A549 (cell line): ENCODE data around the gene AK3.

Experiments
- CBX2 ChIP-seq: fragments of 200-600 bp; sonication (generic); IDR thresholded peaks from 2 replicates; pipeline ENCODE4 v1.6.1; 2016; ENCODE audit warnings: low read depth, mild to moderate bottlenecking, borderline replicate concordance
- CEBPB ChIP-seq, 2 experiments: fragments of >200 bp in 1 of 2; sonication (Bioruptor Twin) in 1 of 2; formaldehyde crosslinking in 1 of 2; IDR thresholded peaks; 2 replicates each; pipeline ENCODE4 v1.6.1; 2012 to 2016
- EP300 ChIP-seq, 2 experiments: fragments of >200 bp; sonication (Bioruptor Twin); formaldehyde crosslinking; IDR thresholded peaks; 2 replicates in 1 of 2; 3 replicates in 1 of 2; pipeline ENCODE4 v1.6.1; 2016 to 2017
- JUN ChIP-seq, 2 experiments: fragments of >200 bp; sonication (Bioruptor Twin); formaldehyde crosslinking; IDR thresholded peaks; 2 replicates in 1 of 2; 3 replicates in 1 of 2; pipeline ENCODE4 v1.6.1; 2016 to 2017
- MYC ChIP-seq: IDR thresholded peaks from 2 replicates; pipeline ENCODE4 v1.6.1; 2012; ENCODE audit warnings: mild to moderate bottlenecking, inconsistent platforms, low read length, improper control_type of control experiment, borderline replicate concordance
- NR3C1 ChIP-seq: fragments of >200 bp; sonication (Bioruptor Twin); formaldehyde crosslinking; IDR thresholded peaks from 3 replicates; pipeline ENCODE4 v1.6.1; 2017
- POLR2A ChIP-seq: IDR thresholded peaks from 2 replicates; pipeline ENCODE4 v1.6.1; 2012; ENCODE audit warnings: mild to moderate bottlenecking, low read length
- RAD21 ChIP-seq, 2 experiments: fragments of >200 bp in 1 of 2; sonication (Bioruptor Twin) in 1 of 2; formaldehyde crosslinking in 1 of 2; IDR thresholded peaks in 1 of 2; conservative IDR thresholded peaks in 1 of 2; 2 replicates in 1 of 2; 3 replicates in 1 of 2; pipeline ENCODE4 v1.6.1; 2012 to 2018; ENCODE audit warnings: inconsistent platforms in 1 of 2
- TFCP2L1 ChIP-seq: fragments of 250-450 bp; sonication (Bioruptor Pico); IDR thresholded peaks from 2 replicates; pipeline ENCODE4 v1.5.0; 2021; ENCODE audit warnings: mild to moderate bottlenecking
- TF ChIP-seq, protein P1 (sequence below): fragments of >200 bp; sonication (Bioruptor Twin); formaldehyde crosslinking; IDR thresholded peaks from 3 replicates; pipeline ENCODE4 v1.5.1; 2016
- TF ChIP-seq, protein P2 (sequence below): fragments of 150-350 bp; IDR thresholded peaks from 2 replicates; pipeline ENCODE4 v1.6.1; 2014; ENCODE audit warnings: low read depth, mild to moderate bottlenecking, low read length
- TF ChIP-seq, protein P3 (sequence below): fragments of 450-650 bp; IDR thresholded peaks from 2 replicates; pipeline ENCODE4 v1.6.1; 2014; ENCODE audit warnings: antibody characterized with exemption

DNA sequence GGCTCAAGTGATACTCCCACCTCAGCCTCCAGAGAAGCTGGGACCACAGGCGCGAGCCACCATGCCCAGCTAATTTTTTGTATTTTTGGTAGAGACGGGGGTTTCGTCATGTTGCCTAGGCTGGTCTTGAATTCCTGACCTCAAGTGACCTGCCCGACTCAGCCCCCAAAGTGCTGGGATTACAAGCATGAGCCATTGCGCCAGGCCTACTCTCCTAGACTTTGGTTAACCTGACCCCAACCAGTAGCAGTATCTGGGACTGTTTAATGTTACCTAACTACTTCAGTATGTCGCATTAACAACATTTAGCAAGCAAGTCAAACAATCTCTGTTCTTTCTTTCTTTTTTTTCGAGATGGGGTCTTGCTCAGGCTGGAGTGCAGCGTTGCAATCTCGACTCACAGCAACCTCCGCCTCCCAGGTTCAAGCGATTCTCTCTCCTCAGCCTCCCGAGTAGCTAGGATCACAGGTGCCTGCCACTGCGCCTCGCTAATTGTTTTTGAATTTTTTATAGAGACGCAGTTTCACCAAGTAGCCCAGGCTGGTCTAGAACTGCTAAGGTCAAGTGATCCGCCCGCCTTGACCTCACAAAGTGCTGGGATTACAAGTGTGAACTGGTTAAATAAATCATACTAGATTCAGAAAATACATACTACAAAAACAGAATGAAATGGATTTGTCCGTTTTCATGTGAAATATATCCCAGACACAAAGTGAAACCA lies 2.0 kb downstream of the AK3 start:
- TF ChIP-seq EP300 (IDR thresholded peaks at IDR 0.05) = no peak
- TF ChIP-seq, protein P1, sequence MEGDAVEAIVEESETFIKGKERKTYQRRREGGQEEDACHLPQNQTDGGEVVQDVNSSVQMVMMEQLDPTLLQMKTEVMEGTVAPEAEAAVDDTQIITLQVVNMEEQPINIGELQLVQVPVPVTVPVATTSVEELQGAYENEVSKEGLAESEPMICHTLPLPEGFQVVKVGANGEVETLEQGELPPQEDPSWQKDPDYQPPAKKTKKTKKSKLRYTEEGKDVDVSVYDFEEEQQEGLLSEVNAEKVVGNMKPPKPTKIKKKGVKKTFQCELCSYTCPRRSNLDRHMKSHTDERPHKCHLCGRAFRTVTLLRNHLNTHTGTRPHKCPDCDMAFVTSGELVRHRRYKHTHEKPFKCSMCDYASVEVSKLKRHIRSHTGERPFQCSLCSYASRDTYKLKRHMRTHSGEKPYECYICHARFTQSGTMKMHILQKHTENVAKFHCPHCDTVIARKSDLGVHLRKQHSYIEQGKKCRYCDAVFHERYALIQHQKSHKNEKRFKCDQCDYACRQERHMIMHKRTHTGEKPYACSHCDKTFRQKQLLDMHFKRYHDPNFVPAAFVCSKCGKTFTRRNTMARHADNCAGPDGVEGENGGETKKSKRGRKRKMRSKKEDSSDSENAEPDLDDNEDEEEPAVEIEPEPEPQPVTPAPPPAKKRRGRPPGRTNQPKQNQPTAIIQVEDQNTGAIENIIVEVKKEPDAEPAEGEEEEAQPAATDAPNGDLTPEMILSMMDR = no peak
- TF ChIP-seq JUN (IDR thresholded peaks at IDR 0.05) = no peak
- TF ChIP-seq RAD21 (conservative IDR thresholded peaks at IDR 0.05 in 1 of 2, IDR thresholded peaks at IDR 0.05 in 1 of 2) = no peak
- no peak for TF ChIP-seq CBX2
- TF ChIP-seq POLR2A = no peak
- TF ChIP-seq, protein P2, sequence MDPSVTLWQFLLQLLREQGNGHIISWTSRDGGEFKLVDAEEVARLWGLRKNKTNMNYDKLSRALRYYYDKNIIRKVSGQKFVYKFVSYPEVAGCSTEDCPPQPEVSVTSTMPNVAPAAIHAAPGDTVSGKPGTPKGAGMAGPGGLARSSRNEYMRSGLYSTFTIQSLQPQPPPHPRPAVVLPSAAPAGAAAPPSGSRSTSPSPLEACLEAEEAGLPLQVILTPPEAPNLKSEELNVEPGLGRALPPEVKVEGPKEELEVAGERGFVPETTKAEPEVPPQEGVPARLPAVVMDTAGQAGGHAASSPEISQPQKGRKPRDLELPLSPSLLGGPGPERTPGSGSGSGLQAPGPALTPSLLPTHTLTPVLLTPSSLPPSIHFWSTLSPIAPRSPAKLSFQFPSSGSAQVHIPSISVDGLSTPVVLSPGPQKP = no peak
- TF ChIP-seq, protein P3, sequence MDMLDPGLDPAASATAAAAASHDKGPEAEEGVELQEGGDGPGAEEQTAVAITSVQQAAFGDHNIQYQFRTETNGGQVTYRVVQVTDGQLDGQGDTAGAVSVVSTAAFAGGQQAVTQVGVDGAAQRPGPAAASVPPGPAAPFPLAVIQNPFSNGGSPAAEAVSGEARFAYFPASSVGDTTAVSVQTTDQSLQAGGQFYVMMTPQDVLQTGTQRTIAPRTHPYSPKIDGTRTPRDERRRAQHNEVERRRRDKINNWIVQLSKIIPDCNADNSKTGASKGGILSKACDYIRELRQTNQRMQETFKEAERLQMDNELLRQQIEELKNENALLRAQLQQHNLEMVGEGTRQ = no peak
- TF ChIP-seq CEBPB (IDR thresholded peaks at IDR 0.05) = 0 out of 4 replicates have a peak, but pooled peaks have one; percentile 7 to 19
- no peak for TF ChIP-seq NR3C1
- no peak for TF ChIP-seq MYC
- no peak for TF ChIP-seq TFCP2L1
